HEK293 (cell line): ENCODE data around the gene PPP1R1B.

Source experiments
- CTCF ChIA-PET: fragments of 350-600 bp; formaldehyde crosslinking; extraction: SDS; loops from one replicate; lab custom pipeline; 2021; ENCODE audit warnings: antibody characterized with exemption; lab: Yijun Ruan, JAX
- POLR2A ChIA-PET: fragments of 300-600 bp; formaldehyde crosslinking; extraction: SDS; loops from one replicate; lab custom pipeline; 2020; ENCODE audit warnings: antibody characterized with exemption, inconsistent platforms; lab: Yijun Ruan, JAX
- H3K27ac ChIP-seq: fragments of 200-500 bp; sonication (Bioruptor generic); 2 replicates; pipeline ENCODE4 v1.5.1; 2014; ENCODE audit warnings: low read depth, low read length, control low read depth, inconsistent platforms; ENCODE audit errors: extremely low read depth
- H3K36me3 ChIP-seq, 2 experiments: fragments of 200-500 bp in 1 of 2; sonication (Bioruptor generic) in 1 of 2; 1 replicate in 1 of 2; 2 replicates in 1 of 2; pipeline ENCODE4 v1.5.1; 2014 to 2017; ENCODE audit warnings: inconsistent platforms in 2 of 2, low read length in 2 of 2; ENCODE audit not compliant: control insufficient read depth in 2 of 2, insufficient read depth in 1 of 2
- H3K4me1 ChIP-seq: fragments of 200-500 bp; sonication (Bioruptor generic); 2 replicates; pipeline ENCODE4 v1.5.1; 2014; ENCODE audit warnings: mild to moderate bottlenecking, low read length, inconsistent platforms; ENCODE audit not compliant: control insufficient read depth, insufficient read depth
- H3K4me3 ChIP-seq: 2 replicates; pipeline ENCODE4 v1.5.1; 2011; ENCODE audit warnings: low read depth, mild to moderate bottlenecking, control low read depth, low read length, moderate library complexity
- H3K9me3 ChIP-seq: fragments of 200-500 bp; sonication (Bioruptor generic); 2 replicates; pipeline ENCODE4 v1.5.1; 2014; ENCODE audit warnings: low read depth, low read length, inconsistent platforms; ENCODE audit not compliant: control insufficient read depth, insufficient read depth
- CTCF ChIP-seq: fragments of 450-650 bp; formaldehyde crosslinking; IDR thresholded peaks from 2 replicates; pipeline ENCODE4 v1.5.1; 2016; ENCODE audit warnings: missing biosample characterization, missing genetic modification characterization
- EGR2 ChIP-seq: fragments of 450-650 bp; formaldehyde crosslinking; IDR thresholded peaks from 2 replicates; pipeline ENCODE4 v1.5.1; 2016; ENCODE audit warnings: low read depth, missing biosample characterization, missing genetic modification characterization
- IKZF3 ChIP-seq: fragments of 450-650 bp; IDR thresholded peaks from 2 replicates; pipeline ENCODE4 v1.5.0; 2018; ENCODE audit warnings: missing biosample characterization, mild to moderate bottlenecking, missing genetic modification characterization, moderate library complexity
- PBX3 ChIP-seq: sonication (generic); formaldehyde crosslinking; IDR thresholded peaks from 2 replicates; pipeline ENCODE4 v1.8.1; 2022; ENCODE audit warnings: mild to moderate bottlenecking, moderate library complexity, missing genetic modification reagents
- PRDM2 ChIP-seq: fragments of 450-650 bp; formaldehyde crosslinking; IDR thresholded peaks from 2 replicates; pipeline ENCODE4 v1.5.1; 2016; ENCODE audit warnings: missing biosample characterization, missing genetic modification characterization, borderline replicate concordance
- SCRT2 ChIP-seq: fragments of 450-650 bp; formaldehyde crosslinking; IDR thresholded peaks from 2 replicates; pipeline ENCODE4 v1.5.1; 2016; ENCODE audit warnings: missing biosample characterization, missing genetic modification characterization
- TRIM28 ChIP-seq: IDR thresholded peaks from 2 replicates; pipeline ENCODE4 v1.6.1; 2011; ENCODE audit warnings: low read length, control low read depth, borderline replicate concordance
- TSHZ1 ChIP-seq: fragments of 450-650 bp; formaldehyde crosslinking; IDR thresholded peaks from 2 replicates; pipeline ENCODE4 v1.5.1; 2016; ENCODE audit warnings: missing biosample characterization, missing genetic modification characterization, borderline replicate concordance
- ZNF10 ChIP-seq: fragments of 450-650 bp; formaldehyde crosslinking; IDR thresholded peaks from 2 replicates; pipeline ENCODE4 v1.5.1; 2017; ENCODE audit warnings: missing biosample characterization, missing genetic modification characterization
- ZNF132 ChIP-seq: fragments of 450-650 bp; formaldehyde crosslinking; IDR thresholded peaks from 2 replicates; pipeline ENCODE4 v1.5.1; 2017; ENCODE audit warnings: missing biosample characterization, missing genetic modification characterization, borderline replicate concordance
- ZNF169 ChIP-seq: fragments of 450-650 bp; formaldehyde crosslinking; IDR thresholded peaks from 2 replicates; pipeline ENCODE4 v1.5.1; 2016; ENCODE audit warnings: missing biosample characterization, missing genetic modification characterization
- ZNF184 ChIP-seq: fragments of 450-650 bp; IDR thresholded peaks from 2 replicates; pipeline ENCODE4 v1.5.1; 2018; ENCODE audit warnings: missing biosample characterization, mild to moderate bottlenecking, missing genetic modification characterization
- ZNF350 ChIP-seq: fragments of 450-650 bp; formaldehyde crosslinking; IDR thresholded peaks from 2 replicates; pipeline ENCODE4 v1.5.0; 2017; ENCODE audit warnings: missing biosample characterization, mild to moderate bottlenecking, missing genetic modification characterization
- ZNF394 ChIP-seq: fragments of 450-650 bp; formaldehyde crosslinking; IDR thresholded peaks from 2 replicates; pipeline ENCODE4 v1.5.1; 2016; ENCODE audit warnings: missing biosample characterization, missing genetic modification characterization, mild to moderate bottlenecking, moderate library complexity, borderline replicate concordance
- ZNF654 ChIP-seq: fragments of 450-650 bp; formaldehyde crosslinking; IDR thresholded peaks from 2 replicates; pipeline ENCODE4 v1.5.1; 2016; ENCODE audit warnings: low read depth, missing biosample characterization, missing genetic modification characterization
- ZNF701 ChIP-seq: fragments of 450-650 bp; formaldehyde crosslinking; IDR thresholded peaks from 2 replicates; pipeline ENCODE4 v1.5.1; 2016; ENCODE audit warnings: missing biosample characterization, missing genetic modification characterization
- ZNF747 ChIP-seq: fragments of 450-650 bp; formaldehyde crosslinking; IDR thresholded peaks from 2 replicates; pipeline ENCODE4 v1.5.1; 2016; ENCODE audit warnings: missing biosample characterization, missing genetic modification characterization
- ZNF76 ChIP-seq: fragments of 450-650 bp; formaldehyde crosslinking; IDR thresholded peaks from 2 replicates; pipeline ENCODE4; 2016; ENCODE audit warnings: low read depth, missing biosample characterization, missing genetic modification characterization, borderline replicate concordance
- ZNF830 ChIP-seq: fragments of 450-650 bp; IDR thresholded peaks from 2 replicates; pipeline ENCODE4 v1.5.0; 2018; ENCODE audit warnings: missing biosample characterization, missing genetic modification characterization, low read depth, mild to moderate bottlenecking, moderate library complexity

PPP1R1B gene

GRCh38 chr17:39678340-39679116 is 51.8 kb downstream of the PPP1R1B start:
- Histone ChIP-seq H3K9me3 (no peaks in the 10 kb centered on the region), H3K36me3 (peaks cover 0 to 3% of the 10 kb centered on the region in 2 experiments; a peak in 2 of 3 replicates), H3K4me1 (peaks cover 17% of the 10 kb centered on the region), H3K4me3 (no peak overlapping the region), H3K27ac (no peak overlapping the region)
- no peak for TF ChIP-seq SCRT2 (tag by site-specific recombination)
- peak; percentile 60; the same call in 1 of the 2 replicates for TF ChIP-seq CTCF
- POLR2A ChIA-PET = interaction anchor here (0.6 to 1.7 kb wide), 4 partner anchors 9 to 21 kb away, joined by 3 to 4 read pairs (median 4); partner anchors contain the start of genes ERBB2 and PGAP3
- CTCF ChIA-PET = interaction anchor here (0.5 to 4.4 kb wide), 11 partner anchors 10 to 76 kb away, joined by 3 to 22 read pairs (median 4); partner anchors contain the start of genes PGAP3 and PNMT

- Histone ChIP-seq H3K4me1 (peaks cover 16% of the 10 kb centered on the region), H3K27ac (no peak overlapping the region), H3K9me3 (no peaks in the 10 kb centered on the region), H3K36me3 (peaks cover 0 to 3% of the 10 kb centered on the region in 2 experiments; a peak in 2 of 3 replicates), H3K4me3 (no peak overlapping the region)
- ChIA-PET CTCF (interaction anchor here (0.6 to 4.4 kb wide), 9 partner anchors 7 to 132 kb away, joined by 3 to 22 read pairs (median 5); partner anchors contain the start of gene PNMT), POLR2A (interaction anchor here (0.6 to 1.7 kb wide), 2 partner anchors 8 to 13 kb away, joined by 3 to 4 read pairs; partner anchors contain the start of gene PGAP3)
- no peak for TF ChIP-seq PRDM2 (tag by site-specific recombination)
- no peak for TF ChIP-seq ZNF350
- TF ChIP-seq ZNF747 = no peak
- no peak for TF ChIP-seq ZNF76
- TF ChIP-seq ZNF701 (tag by site-specific recombination) = no peak
- no peak for TF ChIP-seq TRIM28
- no peak for TF ChIP-seq ZNF394 (tag by site-specific recombination)
- TF ChIP-seq PBX3 (CRISPR knock-in tag) = no peak
- no peak for TF ChIP-seq ZNF654
- no peak for TF ChIP-seq ZNF10 (tag by site-specific recombination)
- TF ChIP-seq ZNF169 = no peak
- TF ChIP-seq IKZF3 (tag by site-specific recombination) = no peak
- no peak for TF ChIP-seq ZNF132 (tag by site-specific recombination)
- TF ChIP-seq TSHZ1 (tag by site-specific recombination) = no peak
- TF ChIP-seq EGR2 = no peak
- TF ChIP-seq ZNF184 = no peak
- TF ChIP-seq ZNF830 = no peak
These were observed 52.9 kb downstream of the PPP1R1B start for GRCh38 chr17:39679521-39680192.
